Hepatocyte (in vitro differentiated cells): ENCODE results near the gene PPWD1.

Source experiments
- EZH2 ChIP-seq: fragments of 200-600 bp; sonication (generic); IDR thresholded peaks from 2 replicates; pipeline ENCODE4 v1.6.1; 2016; ENCODE audit warnings: antibody characterized with exemption, mild to moderate bottlenecking, borderline replicate concordance
- EZH2phosphoT487 ChIP-seq: fragments of 200-600 bp; sonication (generic); IDR thresholded peaks from one replicate; pipeline ENCODE4 v1.6.1; 2018; ENCODE audit warnings: antibody characterized with exemption, mild to moderate bottlenecking, low read depth, moderate library complexity; ENCODE audit not compliant: unreplicated experiment, severe bottlenecking
- TF ChIP-seq, protein P1 (sequence below): fragments of 200-600 bp; sonication (generic); IDR thresholded peaks from 2 replicates; pipeline ENCODE4 v1.5.1; 2016; ENCODE audit warnings: antibody characterized with exemption, mild to moderate bottlenecking; ENCODE audit not compliant: poor library complexity

GRCh38 chr5:65544473-65544872 is 18.6 kb upstream of the PPWD1 start:
- TF ChIP-seq, protein P1, sequence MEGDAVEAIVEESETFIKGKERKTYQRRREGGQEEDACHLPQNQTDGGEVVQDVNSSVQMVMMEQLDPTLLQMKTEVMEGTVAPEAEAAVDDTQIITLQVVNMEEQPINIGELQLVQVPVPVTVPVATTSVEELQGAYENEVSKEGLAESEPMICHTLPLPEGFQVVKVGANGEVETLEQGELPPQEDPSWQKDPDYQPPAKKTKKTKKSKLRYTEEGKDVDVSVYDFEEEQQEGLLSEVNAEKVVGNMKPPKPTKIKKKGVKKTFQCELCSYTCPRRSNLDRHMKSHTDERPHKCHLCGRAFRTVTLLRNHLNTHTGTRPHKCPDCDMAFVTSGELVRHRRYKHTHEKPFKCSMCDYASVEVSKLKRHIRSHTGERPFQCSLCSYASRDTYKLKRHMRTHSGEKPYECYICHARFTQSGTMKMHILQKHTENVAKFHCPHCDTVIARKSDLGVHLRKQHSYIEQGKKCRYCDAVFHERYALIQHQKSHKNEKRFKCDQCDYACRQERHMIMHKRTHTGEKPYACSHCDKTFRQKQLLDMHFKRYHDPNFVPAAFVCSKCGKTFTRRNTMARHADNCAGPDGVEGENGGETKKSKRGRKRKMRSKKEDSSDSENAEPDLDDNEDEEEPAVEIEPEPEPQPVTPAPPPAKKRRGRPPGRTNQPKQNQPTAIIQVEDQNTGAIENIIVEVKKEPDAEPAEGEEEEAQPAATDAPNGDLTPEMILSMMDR: no peak
- TF ChIP-seq EZH2: no peak
- no peak for TF ChIP-seq EZH2phosphoT487
